IMR-90 (cell line): ENCODE results near the gene MX1. TPM values are rescaled to one million over a fixed set of nuclear protein-coding genes. Genes with fewer than 3 reads are reported as not detected.

Experiments
- ATAC-seq: fragments of 200-7000 bp; cut with Tn5 transposase; 2 replicates; pipeline ENCODE4 v1.9.1; 2020; ENCODE audit warnings: low read depth, mild to moderate bottlenecking, moderate library complexity
- BruUV-seq: library from RNA; stranded (reverse); fragments of 400-500 nt; replicated peaks from 2 replicates; lab custom pipeline; 2021; lab: Mats Ljungman, UMichigan
- CTCF ChIA-PET: fragments of 300-600 bp; formaldehyde crosslinking; extraction: SDS; loops from one replicate; lab custom pipeline; 2021; ENCODE audit warnings: antibody characterized with exemption; lab: Yijun Ruan, JAX
- POLR2A ChIA-PET: fragments of 300-600 bp; sonication (Branson Sonifier 250); formaldehyde crosslinking; loops from one replicate; lab custom pipeline; 2022; ENCODE audit warnings: antibody characterized with exemption; ENCODE audit not compliant: unreplicated experiment; lab: Charles Lee
- DNase-seq: peaks from one replicate; pipeline ENCODE4 v3.0.0; 2013
- H2AFZ ChIP-seq: replicated peaks from 2 replicates; pipeline ENCODE3; 2013; ENCODE audit warnings: low read length, mild to moderate bottlenecking; ENCODE audit not compliant: poor library complexity
- H2AK5ac ChIP-seq: 2 replicates; pipeline ENCODE4 v1.6.1; 2013; ENCODE audit warnings: low read depth, low read length, inconsistent platforms
- H2AK9ac ChIP-seq: replicated peaks from 2 replicates; pipeline ENCODE3; 2013; ENCODE audit warnings: mild to moderate bottlenecking, low read depth, low read length, moderate library complexity; ENCODE audit not compliant: poor library complexity
- H2BK120ac ChIP-seq: 2 replicates; pipeline ENCODE4 v1.6.1; 2013; ENCODE audit warnings: low read depth, low read length, inconsistent platforms
- H2BK15ac ChIP-seq: 3 replicates; pipeline ENCODE4 v1.6.1; 2013; ENCODE audit warnings: low read depth, low read length, inconsistent platforms
- H2BK20ac ChIP-seq: 2 replicates; pipeline ENCODE4 v1.6.1; 2013; ENCODE audit warnings: low read depth, mild to moderate bottlenecking, inconsistent platforms, low read length, moderate library complexity
- H2BK5ac ChIP-seq: 2 replicates; pipeline ENCODE4 v1.6.1; 2013; ENCODE audit warnings: mild to moderate bottlenecking, low read depth, low read length, inconsistent platforms; ENCODE audit not compliant: poor library complexity, severe bottlenecking
- H3K14ac ChIP-seq: replicated peaks from 2 replicates; pipeline ENCODE4 v1.6.1; 2013; ENCODE audit warnings: low read depth, low read length, inconsistent platforms
- H3K18ac ChIP-seq: 2 replicates; pipeline ENCODE4 v1.6.1; 2013; ENCODE audit warnings: low read depth, low read length, control low read depth
- H3K23ac ChIP-seq: 2 replicates; pipeline ENCODE4 v1.6.1; 2013; ENCODE audit warnings: low read depth, low read length, inconsistent platforms
- H3K27ac ChIP-seq: 2 replicates; pipeline ENCODE4 v1.5.1; 2013; ENCODE audit warnings: mild to moderate bottlenecking, control low read depth, low read length; ENCODE audit not compliant: insufficient read depth
- H3K27me3 ChIP-seq: 2 replicates; pipeline ENCODE4 v1.6.1; 2013; ENCODE audit warnings: low read length; ENCODE audit not compliant: control insufficient read depth, insufficient read depth
- H3K36me3 ChIP-seq: 2 replicates; pipeline ENCODE4 v1.6.1; 2013; ENCODE audit warnings: low read length, mixed read lengths; ENCODE audit not compliant: control insufficient read depth, insufficient read depth
- H3K4ac ChIP-seq: 2 replicates; pipeline ENCODE4 v1.6.1; 2013; ENCODE audit warnings: low read depth, low read length, inconsistent platforms
- H3K4me1 ChIP-seq: 2 replicates; pipeline ENCODE4 v1.6.1; 2013; ENCODE audit warnings: low read length, mixed read lengths; ENCODE audit not compliant: control insufficient read depth, insufficient read depth
- H3K4me2 ChIP-seq: 2 replicates; pipeline ENCODE4 v1.6.1; 2013; ENCODE audit warnings: low read depth, mild to moderate bottlenecking, control low read depth, low read length, moderate library complexity
- H3K4me3 ChIP-seq: 2 replicates; pipeline ENCODE4 v1.5.1; 2013; ENCODE audit warnings: low read depth, mild to moderate bottlenecking, control low read depth, low read length, moderate library complexity; ENCODE audit not compliant: insufficient read depth
- H3K56ac ChIP-seq: 2 replicates; pipeline ENCODE4 v1.6.1; 2013; ENCODE audit warnings: low read length, inconsistent platforms; ENCODE audit not compliant: insufficient read depth; ENCODE audit errors: extremely low read depth
- H3K79me1 ChIP-seq, 2 experiments: 2 replicates each; pipeline ENCODE4 v1.6.1; 2013; ENCODE audit warnings: low read length in 2 of 2, inconsistent platforms in 1 of 2, low read depth in 1 of 2
- H3K9ac ChIP-seq: 2 replicates; pipeline ENCODE4 v1.6.1; 2013; ENCODE audit warnings: low read depth, low read length, control low read depth
- H3K9me1 ChIP-seq: 2 replicates; pipeline ENCODE4 v1.6.1; 2013; ENCODE audit warnings: low read length, inconsistent platforms; ENCODE audit not compliant: insufficient read depth
- H3K9me3 ChIP-seq: 2 replicates; pipeline ENCODE4 v1.6.1; 2013; ENCODE audit warnings: low read length; ENCODE audit not compliant: control insufficient read depth, insufficient read depth
- H4K20me1 ChIP-seq: 2 replicates; pipeline ENCODE4 v1.6.1; 2013; ENCODE audit warnings: low read length, inconsistent platforms; ENCODE audit not compliant: insufficient read depth
- H4K5ac ChIP-seq: 2 replicates; pipeline ENCODE4 v1.6.1; 2013; ENCODE audit warnings: mild to moderate bottlenecking, low read depth, low read length, control low read depth
- H4K8ac ChIP-seq, 2 experiments: 2 replicates each; pipeline ENCODE4 v1.6.1; 2013; ENCODE audit warnings: low read depth in 2 of 2, low read length in 2 of 2, control low read depth in 1 of 2, inconsistent platforms in 1 of 2
- H4K91ac ChIP-seq: 2 replicates; pipeline ENCODE4 v1.6.1; 2013; ENCODE audit warnings: low read depth, low read length, inconsistent platforms; ENCODE audit not compliant: insufficient read depth
- RAD21 ChIP-seq: IDR thresholded peaks from 2 replicates; pipeline ENCODE4 v1.6.1; 2012; ENCODE audit warnings: low read length, improper control_type of control experiment
- RCOR1 ChIP-seq: IDR thresholded peaks from 2 replicates; pipeline ENCODE4 v1.6.1; 2012; ENCODE audit warnings: mild to moderate bottlenecking, low read length, improper control_type of control experiment; ENCODE audit not compliant: insufficient replicate concordance
- RFX5 ChIP-seq: IDR thresholded peaks from 2 replicates; pipeline ENCODE4 v1.8.0; 2012; ENCODE audit warnings: low read depth, mild to moderate bottlenecking, low read length, moderate library complexity
- whole genome bisulfite sequencing, 2 experiments: methylation state at CpG; one replicate each; pipeline versions ENCODE4 v1.1.5 to v1.1.7; 2013; ENCODE audit warnings: missing lambda C conversion rate in 2 of 2; ENCODE audit not compliant: insufficient read length in 1 of 2; ENCODE audit errors: extremely low coverage in 2 of 2; 5-methylcytosine and 5-hydroxymethylcytosine counted together
- dilution Hi-C: fragments of 300-500 bp; cut with HindIII; formaldehyde crosslinking; loops from one replicate; pipeline ENCODE4 v1.14.3; 2018; ENCODE audit warnings: low sequenced_read_pairs; ENCODE audit not compliant: unreplicated experiment
- in situ Hi-C: fragments of 300-500 bp; cut with MboI; formaldehyde crosslinking; loops from 3 replicates; pipeline ENCODE4 v1.14.3; 2019; ENCODE audit warnings: low sequenced_read_pairs, inconsistent platforms, mixed read lengths
- intact Hi-C: fragments of 100-400 bp; cut with micrococcal nuclease; formaldehyde crosslinking; loops from 2 replicates; pipeline ENCODE4 v1.10.0; 2022
- polyA plus RNA-seq, 3 experiments: library from polyadenylated mRNA; depleted of rRNA; stranded (reverse); fragments of >200 nt; gene quantifications; 2 replicates each; pipeline ENCODE4 v1.2.3, GENCODE V29; 2012; ENCODE audit warnings: low replicate concordance in 1 of 3
- total RNA-seq: library from RNA; depleted of rRNA; stranded (reverse); fragments of >200 nt; gene quantifications from 2 replicates; pipeline ENCODE4 v1.2.3, GENCODE V29; 2012

Gene MX1
- total and polyA plus RNA-seq, 2 of the 4 experiments (the other 2 are of a cell fraction), result 1.0 to 2.5 TPM

DNA sequence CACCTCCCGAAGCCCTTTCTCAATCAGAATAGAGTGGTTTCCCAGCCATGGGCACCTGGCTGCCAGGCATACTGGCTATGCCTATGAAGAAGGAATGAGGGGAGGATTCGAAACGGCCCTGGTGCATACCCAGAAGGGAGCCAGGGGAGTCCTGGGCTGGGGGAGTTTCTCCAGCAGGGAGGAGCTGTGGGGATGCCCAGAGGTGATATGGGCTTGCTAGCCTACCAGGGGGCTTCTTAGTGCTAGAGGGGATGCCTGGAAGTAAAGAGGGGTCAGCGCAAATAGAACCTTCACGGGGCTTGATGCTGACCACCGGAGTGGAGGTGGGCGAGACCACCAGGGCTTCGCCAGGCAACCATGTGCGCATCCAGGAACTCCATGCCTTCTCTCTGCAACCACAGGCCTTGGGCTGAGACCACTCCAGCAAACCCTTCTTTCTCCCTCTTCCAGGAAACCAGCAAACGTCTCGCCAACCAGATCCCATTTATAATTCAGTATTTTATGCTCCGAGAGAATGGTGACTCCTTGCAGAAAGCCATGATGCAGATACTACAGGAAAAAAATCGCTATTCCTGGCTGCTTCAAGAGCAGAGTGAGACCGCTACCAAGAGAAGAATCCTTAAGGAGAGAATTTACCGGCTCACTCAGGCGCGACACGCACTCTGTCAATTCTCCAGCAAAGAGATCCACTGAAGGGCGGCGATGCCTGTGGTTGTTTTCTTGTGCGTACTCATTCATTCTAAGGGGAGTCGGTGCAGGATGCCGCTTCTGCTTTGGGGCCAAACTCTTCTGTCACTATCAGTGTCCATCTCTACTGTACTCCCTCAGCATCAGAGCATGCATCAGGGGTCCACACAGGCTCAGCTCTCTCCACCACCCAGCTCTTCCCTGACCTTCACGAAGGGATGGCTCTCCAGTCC is 18.2 kb upstream of the MX1 start:
- POLR2A ChIA-PET, result no interaction called here

More for the DNA sequence above, 18.2 kb upstream of the MX1 start:
- no peak overlapping the region for H2AFZ ChIP-seq
- no peaks in the 10 kb centered on the region for H4K20me1 ChIP-seq
- no peak overlapping the region for H4K5ac ChIP-seq
- no peak overlapping the region for H3K56ac ChIP-seq
- TF ChIP-seq RFX5 (no peak), RAD21 (no peak), RCOR1 (no peak)
- H3K4me2 ChIP-seq, result no peak overlapping the region
- no peak overlapping the region for H2BK5ac ChIP-seq
- H3K23ac ChIP-seq, result no peak overlapping the region
- 65% methylated on average over 11 of the region's 24 CpGs; no CpG with 5 or more reads in 1 of the 2 experiments for WGBS, 2 experiments
- H3K4ac ChIP-seq, result no peak overlapping the region
- no peak overlapping the region for H4K8ac ChIP-seq
- no peaks in the 10 kb centered on the region for H3K36me3 ChIP-seq
- CTCF ChIA-PET, result no interaction called here
- H4K91ac ChIP-seq, result no peak overlapping the region
- DNase-seq, result no peak
- no peaks in the 10 kb centered on the region for H3K79me1 ChIP-seq
- dilution Hi-C loops (no loop called here), in situ Hi-C loops (loop anchor here (10.0 kb wide), 1 partner anchor 107 kb away; no protein-coding TSS in a partner anchor), intact Hi-C loops (no loop called here)
- H3K9ac ChIP-seq, result no peak overlapping the region
- no peak overlapping the region for H2BK15ac ChIP-seq
- H3K9me1 ChIP-seq, result no peaks in the 10 kb centered on the region
- H3K27me3 ChIP-seq, result no peaks in the 10 kb centered on the region; the same call in none of the 2 replicates
- no peak overlapping the region for H2BK20ac ChIP-seq
- H2BK120ac ChIP-seq, result no peak overlapping the region
- H2AK9ac ChIP-seq, result no peak overlapping the region
- no peak overlapping the region for H3K14ac ChIP-seq
- no peak for ATAC-seq
- H3K9me3 ChIP-seq, result no peaks in the 10 kb centered on the region
- no TSS peak for BruUV-seq
- no peak overlapping the region for H3K18ac ChIP-seq
- no peak overlapping the region for H3K27ac ChIP-seq
- H3K4me1 ChIP-seq, result no peaks in the 10 kb centered on the region
- H2AK5ac ChIP-seq, result no peak overlapping the region
- no peak overlapping the region for H3K4me3 ChIP-seq
